GM12878 (cell line): ENCODE results near the gene SCGB3A2. TPM values are rescaled to one million over a fixed set of nuclear protein-coding genes. Genes with fewer than 3 reads are reported as not detected.

Source experiments
- ATAC-seq: fragments of 200-7000 bp; cut with Tn5 transposase; 3 replicates; pipeline ENCODE4 v1.9.1; 2020; ENCODE audit warnings: mild to moderate bottlenecking, moderate library complexity
- BruUV-seq: library from RNA; stranded (reverse); fragments of 400-500 nt; replicated peaks from 2 replicates; lab custom pipeline; 2021; lab: Mats Ljungman, UMichigan
- CTCF ChIA-PET: fragments of 300-600 bp; sonication (Branson Sonifier 250); formaldehyde crosslinking; extraction: SDS; loops from one replicate; lab custom pipeline; 2021; ENCODE audit warnings: inconsistent platforms; lab: Yijun Ruan, JAX
- POLR2A ChIA-PET: fragments of 350-600 bp; formaldehyde crosslinking; extraction: SDS; loops from one replicate; lab custom pipeline; 2021; ENCODE audit warnings: inconsistent platforms; lab: Charles Lee
- RAD21 ChIA-PET: fragments of 300-600 bp; sonication (Branson Sonifier 250); formaldehyde crosslinking; loops from one replicate; lab custom pipeline; 2023; ENCODE audit warnings: antibody characterized with exemption; ENCODE audit not compliant: unreplicated experiment; lab: Charles Lee
- SMC1A ChIA-PET: fragments of 300-600 bp; sonication (Branson Sonifier 250); formaldehyde crosslinking; loops from one replicate; lab custom pipeline; 2023; ENCODE audit not compliant: unreplicated experiment, uncharacterized antibody; lab: Charles Lee
- DNase-seq: peaks from one replicate; pipeline ENCODE4 v3.0.0-alpha.2; 2011; ENCODE audit warnings: low read depth, low spot score
- FAIRE-seq: peaks from 3 replicates; lab custom pipeline; 2011; peaks lifted over from hg19 to GRCh38; lab: Jason Lieb, UNC
- H2AFZ ChIP-seq: 2 replicates; pipeline ENCODE4 v1.6.0; 2011; ENCODE audit warnings: low read depth, low read length, control low read depth; ENCODE audit not compliant: control insufficient read depth
- H3K27ac ChIP-seq: 2 replicates; pipeline ENCODE4 v1.5.1; 2011; ENCODE audit warnings: control low read depth; ENCODE audit not compliant: control insufficient read depth, insufficient read depth
- H3K27me3 ChIP-seq, 2 experiments: replicated peaks in 1 of 2; 2 replicates each; pipeline versions ENCODE4 v1.6.0 to v1.6.1; 2011; ENCODE audit warnings: low read length in 1 of 2; ENCODE audit not compliant: control insufficient read depth in 2 of 2, insufficient read depth in 2 of 2
- H3K36me3 ChIP-seq, 2 experiments: 2 replicates each; pipeline ENCODE4 v1.5.1; 2011; ENCODE audit warnings: low read length in 1 of 2; ENCODE audit not compliant: control insufficient read depth in 2 of 2, insufficient read depth in 2 of 2
- H3K4me1 ChIP-seq: 2 replicates; pipeline ENCODE4 v1.6.1; 2011; ENCODE audit warnings: mild to moderate bottlenecking, low read length, moderate library complexity, mixed read lengths; ENCODE audit not compliant: control insufficient read depth, insufficient read depth
- H3K4me2 ChIP-seq: 2 replicates; pipeline ENCODE4 v1.6.0; 2011; ENCODE audit warnings: control low read depth; ENCODE audit not compliant: control insufficient read depth, insufficient read depth
- H3K4me3 ChIP-seq: fragments of 200-600 bp; sonication (generic); 2 replicates; pipeline ENCODE4 v1.5.1; 2016
- H3K79me2 ChIP-seq: 2 replicates; pipeline ENCODE4 v1.6.0; 2011; ENCODE audit warnings: low read length; ENCODE audit not compliant: control insufficient read depth, insufficient read depth
- H3K9ac ChIP-seq: 2 replicates; pipeline ENCODE4 v1.8.0; 2011; ENCODE audit warnings: low read length, control low read depth, mixed read lengths; ENCODE audit not compliant: control insufficient read depth, insufficient read depth
- H3K9me3 ChIP-seq: replicated peaks from 3 replicates; pipeline ENCODE4 v1.5.1; 2011; ENCODE audit warnings: mild to moderate bottlenecking, low read length; ENCODE audit not compliant: control insufficient read depth, insufficient read depth
- H4K20me1 ChIP-seq: 2 replicates; pipeline ENCODE4 v1.6.0; 2011; ENCODE audit not compliant: control insufficient read depth, insufficient read depth
- BHLHE40 ChIP-seq, 2 experiments: fragments of 450-650 bp in 1 of 2; IDR thresholded peaks; 2 replicates each; pipeline ENCODE4 v1.6.1; 2011 to 2017; ENCODE audit warnings: low read depth in 2 of 2, borderline replicate concordance in 1 of 2, improper control_type of control experiment in 1 of 2, low read length in 1 of 2, mild to moderate bottlenecking in 1 of 2
- BRCA1 ChIP-seq: IDR thresholded peaks from 2 replicates; pipeline ENCODE4 v1.6.1; 2011; ENCODE audit warnings: low read depth, low read length, improper control_type of control experiment
- CEBPB ChIP-seq, 2 experiments: fragments of 150-350 bp in 1 of 2; IDR thresholded peaks; 2 replicates each; pipeline ENCODE4 v1.6.1; 2012 to 2014; ENCODE audit warnings: low read depth in 2 of 2, low read length in 2 of 2, borderline replicate concordance in 1 of 2, inconsistent platforms in 1 of 2
- CREM ChIP-seq: IDR thresholded peaks from 2 replicates; pipeline ENCODE4 v1.6.1; 2014; ENCODE audit warnings: antibody characterized with exemption, low read depth
- CTCF ChIP-seq, 3 experiments: IDR thresholded peaks in 2 of 3; conservative IDR thresholded peaks in 1 of 3; 2 replicates each; pipeline ENCODE4 v1.5.1; 2011; ENCODE audit warnings: low read depth in 3 of 3, low read length in 3 of 3, mild to moderate bottlenecking in 3 of 3, control low read depth in 2 of 3, moderate library complexity in 2 of 3, inconsistent platforms in 1 of 3, mixed read lengths in 1 of 3; ENCODE audit not compliant: control insufficient read depth in 2 of 3, insufficient read depth in 1 of 3; ENCODE audit errors: extremely low read depth in 1 of 3
- HSF1 ChIP-seq: fragments of 150-350 bp; IDR thresholded peaks from 2 replicates; pipeline ENCODE4 v1.6.1; 2014; ENCODE audit warnings: mild to moderate bottlenecking, low read depth, low read length
- IKZF2 ChIP-seq, 2 experiments: fragments of 450-650 bp; IDR thresholded peaks; 2 replicates each; pipeline ENCODE4 v1.6.1; 2017; ENCODE audit warnings: mild to moderate bottlenecking in 2 of 2, moderate library complexity in 2 of 2
- KLF5 ChIP-seq: fragments of 450-650 bp; IDR thresholded peaks from 2 replicates; pipeline ENCODE4 v1.6.1; 2014; ENCODE audit warnings: mild to moderate bottlenecking; ENCODE audit not compliant: partially characterized antibody
- MEF2B ChIP-seq: fragments of 450-650 bp; IDR thresholded peaks from 2 replicates; pipeline ENCODE4 v1.6.1; 2018; ENCODE audit warnings: mild to moderate bottlenecking, moderate library complexity; ENCODE audit not compliant: partially characterized antibody, poor library complexity, severe bottlenecking
- NFYB ChIP-seq: IDR thresholded peaks from 2 replicates; pipeline ENCODE4 v1.6.1; 2011; ENCODE audit warnings: low read depth, mild to moderate bottlenecking, low read length, improper control_type of control experiment, moderate library complexity; ENCODE audit not compliant: insufficient read depth
- NR2F1 ChIP-seq: fragments of 450-650 bp; conservative IDR thresholded peaks from 2 replicates; pipeline ENCODE4 v1.6.1; 2017; ENCODE audit warnings: mild to moderate bottlenecking
- PBX3 ChIP-seq: IDR thresholded peaks from 2 replicates; pipeline ENCODE4 v1.6.1; 2011; ENCODE audit warnings: mild to moderate bottlenecking, low read depth, low read length, moderate library complexity; ENCODE audit not compliant: insufficient replicate concordance
- RUNX3 ChIP-seq: IDR thresholded peaks from 2 replicates; pipeline ENCODE4 v1.6.1; 2012; ENCODE audit warnings: low read length, inconsistent platforms
- SMC3 ChIP-seq: IDR thresholded peaks from 2 replicates; pipeline ENCODE4 v1.6.1; 2011; ENCODE audit warnings: low read length, improper control_type of control experiment, borderline replicate concordance
- SREBF1 ChIP-seq: IDR thresholded peaks from 2 replicates; pipeline ENCODE4 v1.6.1; 2012; ENCODE audit warnings: mild to moderate bottlenecking, low read length
- USF1 ChIP-seq: IDR thresholded peaks from 2 replicates; pipeline ENCODE4 v1.6.1; 2011; ENCODE audit warnings: borderline replicate concordance, low read depth, mild to moderate bottlenecking, moderate library complexity, mixed read lengths, low read length; ENCODE audit not compliant: insufficient read depth; ENCODE audit errors: extremely low read length
- ZNF274 ChIP-seq: IDR thresholded peaks from one replicate; pipeline ENCODE4 v1.8.0; 2011; ENCODE audit not compliant: insufficient read length, insufficient read depth
- ZNF622 ChIP-seq: fragments of 450-650 bp; IDR thresholded peaks from 2 replicates; pipeline ENCODE4 v1.6.1; 2017; ENCODE audit warnings: mild to moderate bottlenecking, inconsistent platforms
- WGBS: methylation state at CpG from one replicate; pipeline ENCODE4 v1.1.6; 2016; ENCODE audit warnings: low lambda C conversion rate; ENCODE audit not compliant: insufficient replicate concordance, insufficient coverage; ENCODE audit errors: missing lambda C conversion rate; 5-methylcytosine and 5-hydroxymethylcytosine counted together
- in situ Hi-C: fragments of 300-500 bp; cut with MboI; formaldehyde crosslinking; loops from 9 replicates; pipeline ENCODE4 v1.14.3; 2018; ENCODE audit warnings: mixed read lengths
- intact Hi-C: fragments of 100-400 bp; cut with micrococcal nuclease; formaldehyde crosslinking; loops from one replicate; pipeline ENCODE4 v1.14.2; 2022; ENCODE audit not compliant: unreplicated experiment
- polyA plus RNA-seq, 11 experiments: library from polyadenylated mRNA; depleted of rRNA in 4 of 11; unstranded in 6 of 11; stranded (reverse) in 5 of 11; fragments of >200 nt; fragmentation: Nextera tagmentation in 4 of 11; fragmentation: Illumina TruSeq in 1 of 11; extraction: Ambion mirVana in 4 of 11; extraction: Trizol in 1 of 11; gene quantifications; 1 replicate in 1 of 11; 2 replicates in 10 of 11; pipeline versions ENCODE4 v1.2.1 to v1.2.3, GENCODE V29; 2011 to 2016; ENCODE audit warnings: inconsistent platforms in 2 of 11, missing spikeins in 2 of 11, low read depth in 1 of 11
- total RNA-seq, 4 experiments: library from RNA; depleted of rRNA in 3 of 4; stranded (reverse); fragments of >200 nt in 3 of 4; fragmentation: Illumina TruSeq in 1 of 4; extraction: Trizol in 1 of 4; gene quantifications; 2 replicates each; pipeline versions ENCODE4 v1.2.1 to v1.2.3, GENCODE V29; 2013 to 2021

The SCGB3A2 gene
- total and polyA plus RNA-seq, 10 of the 15 experiments (the other 5 are each of a cell fraction or from before 2014, with no cell fraction given): 0.24 TPM; not detected in 9

- TF ChIP-seq PBX3 (no peak), SREBF1 (no peak), CREM (no peak), NFYB (no peak), NR2F1 (no peak), ZNF622 (no peak)
Observed at GRCh38 chr5:147918101-147918685, 39.7 kb downstream of the SCGB3A2 start (continued).

GRCh38 chr5:147918899-147919298 lies 40.4 kb downstream of the SCGB3A2 start:
- POLR2A ChIA-PET: no interaction called here
- H3K9me3 ChIP-seq: no peaks in the 10 kb centered on the region
- 15% methylated on average over 3 of the region's 3 CpGs for WGBS
- RAD21 ChIA-PET: no interaction called here
- H3K4me1 ChIP-seq: no peaks in the 10 kb centered on the region
- intact Hi-C loops (no loop called here), in situ Hi-C loops (no loop called here)
- H3K27ac ChIP-seq: no peak overlapping the region
- no peak for FAIRE-seq
- H3K4me3 ChIP-seq: no peak overlapping the region
- ATAC-seq: no peak
- BruUV-seq: no TSS peak
- SMC1A ChIA-PET: no interaction called here
- no peak overlapping the region for H3K4me2 ChIP-seq
- CTCF ChIA-PET: interaction anchor here (0.8 kb wide), 1 partner anchor 16 kb away, joined by 3 read pairs; no protein-coding TSS in a partner anchor
- H3K79me2 ChIP-seq: no peaks in the 10 kb centered on the region
- no peaks in the 10 kb centered on the region for H3K36me3 ChIP-seq
- no peaks in the 10 kb centered on the region for H3K27me3 ChIP-seq
- H2AFZ ChIP-seq: no peak overlapping the region
- H3K9ac ChIP-seq: no peak overlapping the region
- DNase-seq: no peak
- H4K20me1 ChIP-seq: no peaks in the 10 kb centered on the region
- TF ChIP-seq IKZF2 (IDR thresholded peaks at IDR 0.05) (no peak), USF1 (no peak), RUNX3 (no peak), CEBPB (IDR thresholded peaks at IDR 0.05; ENCODE audit: borderline replicate concordance in 1 of 2, low read depth in 2 of 2, low read length in 2 of 2) (no peak), BHLHE40 (IDR thresholded peaks at IDR 0.05; ENCODE audit: borderline replicate concordance in 1 of 2, low read depth in 2 of 2, low read length in 1 of 2) (no peak), ZNF274 (no peak), SMC3 (no peak), BRCA1 (no peak), MEF2B (no peak), HSF1 (no peak), CTCF (IDR thresholded peaks at IDR 0.05 in 2 of 3, conservative IDR thresholded peaks at IDR 0.05 in 1 of 3; ENCODE audit: control insufficient read depth in 2 of 3, extremely low read depth in 1 of 3, insufficient read depth in 1 of 3, low read depth in 3 of 3, low read length in 3 of 3) (no peak), KLF5 (no peak)
